Loucy (cell line): ENCODE results near the gene XPO1.

Experiments used
- H2AFZ ChIP-seq: fragments of 200-600 bp; sonication (generic); 2 replicates; pipeline ENCODE4 v1.6.0; 2016; ENCODE audit warnings: antibody characterized with exemption, mild to moderate bottlenecking, low read length, moderate library complexity
- H3F3A ChIP-seq: fragments of 200-600 bp; 2 replicates; pipeline ENCODE4 v1.6.0; 2016; ENCODE audit warnings: antibody characterized with exemption, low read depth, mild to moderate bottlenecking
- H3K27me3 ChIP-seq: fragments of 200-600 bp; sonication (generic); 2 replicates; pipeline ENCODE4 v1.6.1; 2014; ENCODE audit warnings: low read length, mild to moderate bottlenecking; ENCODE audit not compliant: insufficient read depth, poor library complexity, severe bottlenecking
- H3K36me3 ChIP-seq: fragments of 200-600 bp; sonication (generic); 2 replicates; pipeline ENCODE4 v1.6.1; 2016; ENCODE audit warnings: low read length; ENCODE audit not compliant: insufficient read depth
- H3K4me1 ChIP-seq: fragments of 200-600 bp; sonication (generic); 2 replicates; pipeline ENCODE4 v1.5.1; 2014; ENCODE audit warnings: low read length, mild to moderate bottlenecking; ENCODE audit not compliant: insufficient read depth, poor library complexity, severe bottlenecking
- H3K4me2 ChIP-seq: fragments of 200-600 bp; sonication (generic); 2 replicates; pipeline ENCODE4 v1.6.0; 2014; ENCODE audit warnings: antibody characterized with exemption, low read length, low read depth, mild to moderate bottlenecking; ENCODE audit not compliant: poor library complexity, severe bottlenecking
- H3K4me3 ChIP-seq: fragments of 200-600 bp; sonication (generic); 2 replicates; pipeline ENCODE4 v1.5.1; 2014; ENCODE audit warnings: low read length, mild to moderate bottlenecking, mixed read lengths; ENCODE audit not compliant: poor library complexity, severe bottlenecking
- H3K79me2 ChIP-seq: fragments of 200-600 bp; sonication (generic); 2 replicates; pipeline ENCODE4 v1.6.1; 2014; ENCODE audit warnings: low read length; ENCODE audit not compliant: insufficient read depth
- H3K9ac ChIP-seq: fragments of 200-600 bp; sonication (generic); 2 replicates; pipeline ENCODE4 v1.6.0; 2014; ENCODE audit warnings: mild to moderate bottlenecking, low read depth, low read length, moderate library complexity; ENCODE audit not compliant: poor library complexity, severe bottlenecking
- H3K9me2 ChIP-seq: fragments of 200-600 bp; sonication (generic); replicated peaks from 2 replicates; pipeline ENCODE4 v1.6.1; 2016; ENCODE audit warnings: low read depth, low read length, mixed read lengths
- H3K9me3 ChIP-seq: fragments of 200-600 bp; sonication (generic); 2 replicates; pipeline ENCODE4 v1.6.1; 2014; ENCODE audit warnings: mild to moderate bottlenecking, antibody characterized with exemption, low read length, low read depth; ENCODE audit not compliant: insufficient read depth
- H4K20me1 ChIP-seq: fragments of 200-600 bp; sonication (generic); 2 replicates; pipeline ENCODE4 v1.6.0; 2014; ENCODE audit warnings: antibody characterized with exemption, low read length, mild to moderate bottlenecking; ENCODE audit not compliant: insufficient read depth, poor library complexity, severe bottlenecking
- EZH2phosphoT487 ChIP-seq: fragments of 200-600 bp; IDR thresholded peaks from 2 replicates; pipeline ENCODE4 v1.6.1; 2018; ENCODE audit warnings: antibody characterized with exemption, mild to moderate bottlenecking, moderate library complexity, borderline replicate concordance
- TF ChIP-seq, protein P1 (sequence below): fragments of 200-600 bp; sonication (generic); conservative IDR thresholded peaks from 2 replicates; pipeline ENCODE4 v1.5.1; 2014; ENCODE audit warnings: mild to moderate bottlenecking, antibody characterized with exemption, low read length

XPO1 gene

DNA sequence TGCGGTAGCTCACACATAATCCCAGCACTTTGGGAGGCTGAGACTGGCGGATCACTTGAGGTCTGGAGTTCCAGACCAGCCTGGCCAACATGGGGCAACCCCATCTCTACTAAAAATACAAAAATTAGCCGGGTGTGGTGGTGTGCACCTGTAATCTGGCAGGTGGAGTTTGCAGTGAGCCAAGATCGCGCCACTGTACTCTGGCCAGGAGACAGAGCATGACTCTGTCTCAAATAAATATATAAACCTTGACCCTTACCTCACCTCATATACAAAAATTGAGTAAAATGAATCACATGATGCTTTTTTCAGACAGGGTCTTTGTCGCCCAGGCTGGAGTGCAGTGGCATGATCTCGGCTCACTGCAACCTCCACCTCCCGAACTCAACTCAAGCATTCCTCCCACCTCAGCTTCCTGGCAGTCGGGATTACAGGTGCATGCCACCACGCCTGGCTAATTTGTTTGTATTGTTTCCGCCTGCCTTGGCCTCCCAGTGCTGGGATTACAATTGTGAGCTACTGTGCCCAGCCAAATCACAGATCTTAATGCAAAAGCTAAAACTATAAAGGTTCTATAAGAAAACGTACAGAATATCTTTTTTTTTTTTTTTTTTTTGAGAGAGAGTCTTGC lies 25.3 kb downstream of the XPO1 start:
- Histone ChIP-seq H4K20me1 (peaks cover 91% of the 10 kb centered on the region), H3K9ac (no peak overlapping the region), H3K9me2 (no peaks in the 10 kb centered on the region), H3K79me2 (peaks cover 100% of the 10 kb centered on the region), H3K36me3 (peaks cover 99% of the 10 kb centered on the region), H3F3A (no peaks in the 10 kb centered on the region), H3K4me2 (no peak overlapping the region), H3K4me3 (no peak overlapping the region), H3K4me1 (no peaks in the 10 kb centered on the region), H3K9me3 (no peaks in the 10 kb centered on the region), H3K27me3 (no peaks in the 10 kb centered on the region), H2AFZ (no peak overlapping the region)
- TF ChIP-seq, protein P1, sequence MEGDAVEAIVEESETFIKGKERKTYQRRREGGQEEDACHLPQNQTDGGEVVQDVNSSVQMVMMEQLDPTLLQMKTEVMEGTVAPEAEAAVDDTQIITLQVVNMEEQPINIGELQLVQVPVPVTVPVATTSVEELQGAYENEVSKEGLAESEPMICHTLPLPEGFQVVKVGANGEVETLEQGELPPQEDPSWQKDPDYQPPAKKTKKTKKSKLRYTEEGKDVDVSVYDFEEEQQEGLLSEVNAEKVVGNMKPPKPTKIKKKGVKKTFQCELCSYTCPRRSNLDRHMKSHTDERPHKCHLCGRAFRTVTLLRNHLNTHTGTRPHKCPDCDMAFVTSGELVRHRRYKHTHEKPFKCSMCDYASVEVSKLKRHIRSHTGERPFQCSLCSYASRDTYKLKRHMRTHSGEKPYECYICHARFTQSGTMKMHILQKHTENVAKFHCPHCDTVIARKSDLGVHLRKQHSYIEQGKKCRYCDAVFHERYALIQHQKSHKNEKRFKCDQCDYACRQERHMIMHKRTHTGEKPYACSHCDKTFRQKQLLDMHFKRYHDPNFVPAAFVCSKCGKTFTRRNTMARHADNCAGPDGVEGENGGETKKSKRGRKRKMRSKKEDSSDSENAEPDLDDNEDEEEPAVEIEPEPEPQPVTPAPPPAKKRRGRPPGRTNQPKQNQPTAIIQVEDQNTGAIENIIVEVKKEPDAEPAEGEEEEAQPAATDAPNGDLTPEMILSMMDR: no peak
- TF ChIP-seq EZH2phosphoT487: no peak

DNA sequence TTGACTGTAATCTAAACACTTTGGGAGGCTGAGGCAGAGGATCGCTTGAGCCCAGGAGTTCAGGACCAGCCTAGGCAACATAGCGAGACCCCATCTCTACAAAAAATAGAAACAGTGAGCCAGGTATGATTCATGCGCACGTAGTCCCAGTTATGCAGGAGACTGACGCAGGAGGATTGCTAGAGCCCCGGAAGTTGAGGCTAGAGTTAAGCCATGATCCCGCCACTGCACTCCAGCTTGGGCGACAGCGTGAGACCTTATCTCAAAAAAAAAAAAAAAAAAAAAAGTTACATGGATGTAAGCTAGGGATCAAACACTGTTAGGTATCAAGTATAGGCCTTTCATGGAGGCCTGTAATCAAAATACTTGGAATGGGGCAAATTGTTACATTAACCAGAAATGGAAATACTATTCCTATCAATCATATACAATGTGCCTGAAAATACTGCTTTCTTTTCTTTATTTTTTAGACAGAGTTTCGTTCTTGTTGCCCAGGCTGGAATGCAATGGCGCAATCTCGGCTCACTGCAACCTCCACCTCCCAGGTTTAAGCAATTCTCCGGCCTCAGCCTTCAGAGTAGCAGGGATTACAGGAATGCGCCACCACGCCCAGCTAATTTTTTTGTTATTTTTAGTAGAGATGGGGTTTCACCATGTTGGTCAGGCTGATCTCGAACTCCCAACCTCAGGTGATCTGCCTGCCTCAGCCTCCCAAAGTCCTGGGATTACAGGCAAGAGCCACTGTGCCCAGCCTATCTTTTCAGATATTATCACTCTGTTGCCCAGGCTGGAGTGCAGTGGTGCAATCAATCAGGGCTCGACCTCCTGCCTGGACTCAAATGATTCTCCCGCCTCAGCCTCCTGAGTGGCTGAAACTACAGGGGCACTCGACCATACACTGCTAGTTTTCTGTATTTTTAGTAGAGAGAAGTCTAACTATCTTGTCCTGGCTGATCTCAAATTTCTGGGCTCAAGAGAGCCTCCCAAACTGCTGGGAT lies 27.2 kb downstream of the XPO1 start:
- Histone ChIP-seq H2AFZ (no peak overlapping the region), H3K79me2 (peaks cover 100% of the 10 kb centered on the region), H3K9ac (no peak overlapping the region), H3K27me3 (no peaks in the 10 kb centered on the region), H3K9me2 (no peaks in the 10 kb centered on the region), H3K4me2 (no peak overlapping the region), H4K20me1 (peaks cover 89% of the 10 kb centered on the region), H3K4me3 (no peak overlapping the region), H3K9me3 (no peaks in the 10 kb centered on the region), H3K4me1 (no peaks in the 10 kb centered on the region), H3K36me3 (peaks cover 89% of the 10 kb centered on the region), H3F3A (no peaks in the 10 kb centered on the region)
- TF ChIP-seq EZH2phosphoT487: no peak
- TF ChIP-seq, protein P1: no peak

DNA sequence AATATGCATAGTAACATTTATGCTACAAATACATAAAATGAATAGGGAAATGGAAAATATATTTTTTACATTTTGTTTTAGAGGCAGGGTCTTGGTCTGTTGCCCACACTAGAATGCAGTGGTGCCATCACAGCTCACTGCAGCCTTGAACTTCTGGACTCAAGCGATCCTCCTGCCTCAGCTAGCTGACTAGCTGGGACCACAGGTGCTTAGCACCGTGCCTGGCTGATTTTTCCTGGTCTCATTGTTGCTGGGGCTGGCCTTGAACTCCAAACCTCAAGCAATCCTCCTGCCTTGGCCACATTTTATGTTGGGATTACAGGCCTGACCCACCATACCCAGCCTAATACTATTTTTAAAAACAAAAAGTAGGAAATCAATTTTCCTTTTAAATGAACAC lies 33.2 kb downstream of the XPO1 start:
- Histone ChIP-seq H3K9me2 (no peaks in the 10 kb centered on the region), H3K4me1 (no peaks in the 10 kb centered on the region), H3F3A (no peaks in the 10 kb centered on the region), H3K36me3 (peaks cover 84% of the 10 kb centered on the region), H3K79me2 (peaks cover 84% of the 10 kb centered on the region), H3K4me3 (no peak overlapping the region), H3K27me3 (no peaks in the 10 kb centered on the region), H4K20me1 (peaks cover 76% of the 10 kb centered on the region), H3K9me3 (no peaks in the 10 kb centered on the region), H2AFZ (no peak overlapping the region), H3K4me2 (no peak overlapping the region), H3K9ac (no peak overlapping the region)
- TF ChIP-seq EZH2phosphoT487: no peak
- TF ChIP-seq, protein P1: no peak
